Tibial nerve (tissue), 4 donors: ENCODE data around the gene ZBTB7C.

Experiments used
- CTCF ChIP-seq, 5 experiments: fragments of 200-600 bp in 3 of 5; fragments of 450-650 bp in 2 of 5; sonication (generic) in 3 of 5; IDR thresholded peaks; one replicate each; pipeline ENCODE4 v1.5.1; 2016 to 2019; ENCODE audit warnings: antibody characterized with exemption in 5 of 5, mild to moderate bottlenecking in 3 of 5, moderate library complexity in 2 of 5
- EP300 ChIP-seq, 2 donors: sonication (generic); formaldehyde crosslinking; IDR thresholded peaks; one replicate each; pipeline ENCODE4 v1.6.1; 2017; ENCODE audit warnings: antibody characterized with exemption in 2 of 2, mild to moderate bottlenecking in 1 of 2
- POLR2A ChIP-seq, 2 donors: fragments of 450-650 bp; IDR thresholded peaks; one replicate each; pipeline ENCODE4 v1.6.1; 2017; ENCODE audit warnings: antibody characterized with exemption in 2 of 2, mild to moderate bottlenecking in 2 of 2, moderate library complexity in 2 of 2

- no peak for TF ChIP-seq POLR2A (IDR thresholded peaks at IDR 0.05)
- no peak for TF ChIP-seq CTCF (IDR thresholded peaks at IDR 0.05)
- TF ChIP-seq EP300 (IDR thresholded peaks at IDR 0.05): no peak
Measured at GRCh38 chr18:48038636-48039035, 370.5 kb downstream of the ZBTB7C start.
